Subcutaneous adipose tissue (tissue), 4 donors: ENCODE measurements around the gene UBE2I. TPM values are rescaled to one million over a fixed set of nuclear protein-coding genes. Genes with fewer than 3 reads are reported as not detected.

Experiments
- CTCF ChIP-seq: fragments of 450-650 bp; IDR thresholded peaks from one replicate; pipeline ENCODE4 v1.5.1; 2016; ENCODE audit warnings: low read depth, mild to moderate bottlenecking, control low read depth, antibody characterized with exemption, moderate library complexity
- total RNA-seq, 4 donors: library from RNA; depleted of rRNA; stranded (reverse); fragments of >200 nt; gene quantifications; one replicate each; pipeline ENCODE4 v1.1.0, GENCODE V29; 2016

The UBE2I gene
- 100 to 1,000 TPM in 1 of 4 donors, 10 to 100 TPM in 3; 41.1 to 102 (median 55.9) TPM for total RNA-seq

GRCh38 chr16:1308977-1309885 lies at the start of gene UBE2I:
UBE2I (plus strand) TSS chr16:1309636; CDS start chr16:1314031, 4,395 bp downstream.
- no peak for TF ChIP-seq CTCF

- no peak for TF ChIP-seq CTCF
These were observed 49.7 kb upstream of the UBE2I start for GRCh38 chr16:1259760-1260068.

- TF ChIP-seq CTCF, result no peak
These were observed 49.2 kb upstream of the UBE2I start for GRCh38 chr16:1260101-1260680.

DNA sequence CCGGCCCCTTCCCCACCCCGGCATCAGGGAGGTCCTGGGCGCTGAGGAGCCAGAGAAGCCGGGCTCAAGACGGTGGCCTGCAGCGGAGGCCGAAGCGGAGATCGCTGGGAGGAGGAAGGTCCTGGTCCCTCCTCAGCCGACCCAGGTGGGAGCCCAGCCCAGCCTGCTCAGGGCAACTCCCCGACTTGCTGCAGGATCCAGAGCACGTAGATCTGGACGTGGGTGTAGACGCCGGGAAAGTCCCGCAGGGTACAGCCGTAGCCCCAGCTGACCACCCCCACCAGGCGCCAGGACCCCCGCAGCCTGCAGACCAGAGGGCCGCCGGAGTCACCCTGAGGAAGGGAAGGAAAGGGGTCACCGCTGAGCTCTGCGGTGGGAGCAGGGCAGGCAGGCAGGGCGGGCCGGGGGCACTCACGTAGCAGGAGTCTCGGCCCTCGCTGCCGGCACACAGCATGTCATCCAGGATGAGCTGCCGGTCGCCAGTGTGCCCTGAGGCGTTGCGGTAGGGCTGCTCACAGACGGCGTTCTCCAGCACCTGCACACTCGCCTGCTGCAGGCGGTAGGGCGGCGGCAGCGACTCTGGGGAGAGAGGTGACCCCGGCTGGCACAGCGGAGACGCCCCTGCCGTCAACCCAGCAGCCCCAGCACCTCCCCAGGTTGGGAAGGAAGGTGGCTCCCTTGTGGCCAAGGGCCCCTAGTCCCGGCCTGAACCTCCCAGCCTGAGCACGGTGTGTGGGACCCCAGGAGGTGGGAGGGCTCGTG lies 48.1 kb upstream of the UBE2I start:
- TF ChIP-seq CTCF, result no peak

DNA sequence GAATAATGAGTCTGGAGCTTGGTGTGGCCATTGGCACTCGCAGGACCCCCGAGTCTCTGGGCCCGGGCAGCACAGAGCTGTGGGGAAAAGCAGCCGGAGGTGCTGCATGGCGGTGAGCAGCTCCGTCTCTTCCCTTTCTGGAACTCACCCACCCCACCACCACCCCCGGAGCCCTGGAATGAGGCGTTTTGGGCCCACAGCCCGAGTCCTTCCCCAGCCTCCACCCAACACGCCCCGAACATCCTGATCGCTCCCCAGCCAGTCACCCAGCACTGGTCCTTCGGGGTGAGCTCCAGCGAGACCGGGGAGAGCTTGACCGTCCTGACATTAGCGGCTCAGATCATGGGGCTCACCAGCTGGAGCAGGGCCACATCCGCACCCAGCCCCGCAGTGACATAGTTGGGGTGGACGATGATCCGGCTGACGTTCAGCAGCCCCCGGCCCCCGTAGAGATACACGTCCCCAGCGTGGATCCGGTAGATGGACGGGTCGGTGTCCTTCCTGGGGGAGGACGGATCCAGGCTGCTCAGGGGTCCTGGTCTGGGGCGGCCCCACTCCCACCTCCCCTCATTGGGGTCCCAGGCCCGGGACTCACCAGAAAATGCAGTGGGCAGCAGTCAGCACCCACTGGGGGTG lies 47.1 kb upstream of the UBE2I start:
- no peak for TF ChIP-seq CTCF

- TF ChIP-seq CTCF, result no peak
These were observed 46.6 kb upstream of the UBE2I start for GRCh38 chr16:1262846-1263221.
